ENCODE data around the gene TTBK2. TPM values are rescaled to one million over a fixed set of nuclear protein-coding genes. Genes with fewer than 3 reads are reported as not detected.
"Not testable (repeated sequence)": the region's sequence is repeated elsewhere in the genome, so short reads cannot be mapped to it uniquely, and the experiment has no call there.

TTBK2 gene
- total and polyA plus RNA-seq, 12 donors = 3.8 to 46.6 (median 16.7) TPM

- intact Hi-C loops (cut with DNase I) = no loop called here
- no peak for DNase-seq
- TF ChIP-seq, protein P1, sequence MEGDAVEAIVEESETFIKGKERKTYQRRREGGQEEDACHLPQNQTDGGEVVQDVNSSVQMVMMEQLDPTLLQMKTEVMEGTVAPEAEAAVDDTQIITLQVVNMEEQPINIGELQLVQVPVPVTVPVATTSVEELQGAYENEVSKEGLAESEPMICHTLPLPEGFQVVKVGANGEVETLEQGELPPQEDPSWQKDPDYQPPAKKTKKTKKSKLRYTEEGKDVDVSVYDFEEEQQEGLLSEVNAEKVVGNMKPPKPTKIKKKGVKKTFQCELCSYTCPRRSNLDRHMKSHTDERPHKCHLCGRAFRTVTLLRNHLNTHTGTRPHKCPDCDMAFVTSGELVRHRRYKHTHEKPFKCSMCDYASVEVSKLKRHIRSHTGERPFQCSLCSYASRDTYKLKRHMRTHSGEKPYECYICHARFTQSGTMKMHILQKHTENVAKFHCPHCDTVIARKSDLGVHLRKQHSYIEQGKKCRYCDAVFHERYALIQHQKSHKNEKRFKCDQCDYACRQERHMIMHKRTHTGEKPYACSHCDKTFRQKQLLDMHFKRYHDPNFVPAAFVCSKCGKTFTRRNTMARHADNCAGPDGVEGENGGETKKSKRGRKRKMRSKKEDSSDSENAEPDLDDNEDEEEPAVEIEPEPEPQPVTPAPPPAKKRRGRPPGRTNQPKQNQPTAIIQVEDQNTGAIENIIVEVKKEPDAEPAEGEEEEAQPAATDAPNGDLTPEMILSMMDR (IDR thresholded peaks at IDR 0.05) = no peak
- no peak for TF ChIP-seq POLR2A (IDR thresholded peaks at IDR 0.05)
- H3K27ac ChIP-seq = no peak overlapping the region
- no peak overlapping the region for H3K4me3 ChIP-seq
- peaks cover 0 to 6% of the 10 kb centered on the region in 2 donors for H3K36me3 ChIP-seq (replicated peaks in 1 of 2)
- WGBS, 4 donors = 75 to 91% (median 87%) methylated on average over 2 of the region's 2 CpGs
- peaks cover 9 to 14% of the 10 kb centered on the region in 2 donors for H3K4me1 ChIP-seq (replicated peaks in 1 of 2)
- H3K9me3 ChIP-seq (replicated peaks in 1 of 3) = no peaks in the 10 kb centered on the region
- no peaks in the 10 kb centered on the region for H3K27me3 ChIP-seq
Observed at GRCh38 chr15:42775416-42775815, 145.2 kb downstream of the TTBK2 start.

GRCh38 chr15:42772901-42773300, 147.7 kb downstream of the TTBK2 start:
- WGBS, 4 donors = 69 to 72% (median 71%) methylated on average over 2 of the region's 2 CpGs
- Histone ChIP-seq H3K4me1 (replicated peaks in 1 of 2) (peaks cover 9 to 14% of the 10 kb centered on the region in 2 donors), H3K27ac (no peak overlapping the region), H3K36me3 (replicated peaks in 1 of 2) (peaks cover 0 to 6% of the 10 kb centered on the region in 2 donors), H3K9me3 (replicated peaks in 1 of 3) (no peaks in the 10 kb centered on the region), H3K27me3 (no peaks in the 10 kb centered on the region), H3K4me3 (no peak overlapping the region)
- intact Hi-C loops (cut with DNase I) = no loop called here
- DNase-seq = peak; percentile 35 to 80 (median 75)
- TF ChIP-seq POLR2A (IDR thresholded peaks at IDR 0.05) = no peak
- TF ChIP-seq, protein P1 (IDR thresholded peaks at IDR 0.05) = no peak

DNA sequence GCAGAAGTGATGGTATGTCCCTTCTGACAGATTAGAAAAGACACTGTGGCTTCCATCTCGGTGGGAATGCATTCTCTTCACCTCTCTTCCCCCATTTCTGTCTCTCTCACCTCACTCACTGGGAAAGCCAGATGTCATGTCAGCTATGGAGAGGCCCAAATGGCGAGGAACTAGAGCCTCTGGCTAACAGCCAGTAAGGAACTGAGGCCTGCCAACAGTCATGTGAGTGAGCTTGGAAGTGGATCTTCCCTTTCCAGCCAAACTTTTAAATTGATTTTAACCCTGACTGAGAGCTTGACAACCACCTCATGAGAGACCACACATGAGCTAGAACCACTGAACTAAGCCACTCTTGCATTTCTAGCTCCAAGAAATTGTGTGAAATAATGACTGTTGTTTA, 148.4 kb downstream of the TTBK2 start:
- Histone ChIP-seq H3K9me3 (replicated peaks in 1 of 3) (no peaks in the 10 kb centered on the region), H3K27me3 (no peaks in the 10 kb centered on the region), H3K27ac (no peak overlapping the region), H3K36me3 (replicated peaks in 1 of 2) (peaks cover 0 to 6% of the 10 kb centered on the region in 2 donors), H3K4me3 (no peak overlapping the region), H3K4me1 (replicated peaks in 1 of 2) (peaks cover 9 to 14% of the 10 kb centered on the region in 2 donors)
- DNase-seq = peak; percentile 19 to 76 (median 36)
- TF ChIP-seq, protein P1 (IDR thresholded peaks at IDR 0.05) = no peak
- intact Hi-C loops (cut with DNase I) = no loop called here
- WGBS, 4 donors = 36 to 61% (median 50%) methylated on average over 2 of the region's 2 CpGs

- H3K27ac ChIP-seq; DNase-seq; H3K9me3 ChIP-seq (replicated peaks in 1 of 3); H3K36me3 ChIP-seq (replicated peaks in 1 of 2); intact Hi-C loops (cut with DNase I); H3K27me3 ChIP-seq; H3K4me1 ChIP-seq (replicated peaks in 1 of 2); H3K4me3 ChIP-seq: not testable (repeated sequence)
- WGBS, 4 donors = 73 to 100% (median 97%) methylated on average over 4 of the region's 4 CpGs
Observed at GRCh38 chr15:42766109-42766508, 154.5 kb downstream of the TTBK2 start.

DNA sequence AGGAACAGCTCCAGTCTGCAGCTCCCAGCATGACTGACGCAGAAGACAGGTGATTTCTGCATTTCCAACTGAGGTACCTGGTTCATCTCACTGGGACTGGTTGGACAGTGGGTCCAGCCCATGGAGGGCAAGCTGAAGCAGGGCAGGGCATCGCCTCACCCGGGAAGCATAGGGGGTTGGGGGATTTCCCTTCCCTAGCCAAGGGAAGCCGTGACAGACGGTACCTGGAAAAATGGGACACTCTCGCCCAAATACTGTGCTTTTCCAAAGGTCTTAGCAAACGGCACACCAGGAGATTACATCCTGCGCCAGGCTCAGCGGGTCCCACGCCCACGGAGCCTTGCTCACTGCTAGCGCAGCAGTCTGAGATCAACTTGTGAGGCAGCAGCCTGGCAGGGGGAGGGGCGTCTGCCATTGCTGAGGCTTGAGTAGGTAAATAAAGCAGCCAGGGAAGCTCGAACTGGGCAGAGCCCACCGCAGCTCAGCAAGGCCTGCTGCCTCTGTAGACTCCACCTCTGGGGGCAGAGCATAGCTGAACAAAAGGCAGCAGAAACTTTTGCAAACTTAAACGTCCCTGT, 156.3 kb downstream of the TTBK2 start:
- H3K27me3 ChIP-seq; DNase-seq; H3K4me3 ChIP-seq; H3K4me1 ChIP-seq (replicated peaks in 1 of 2); H3K27ac ChIP-seq; H3K36me3 ChIP-seq (replicated peaks in 1 of 2); intact Hi-C loops (cut with DNase I): not testable (repeated sequence)
- 91 to 94% (median 93%) methylated on average over 6 to 16 of the region's 16 CpGs for WGBS, 4 donors
- H3K9me3 ChIP-seq (replicated peaks in 1 of 3) = peaks cover 0 to 11% (median 8%) of the 10 kb centered on the region in 3 donors

- H3K4me3 ChIP-seq; H3K27ac ChIP-seq; H3K27me3 ChIP-seq; intact Hi-C loops (cut with DNase I); H3K4me1 ChIP-seq (replicated peaks in 1 of 2); H3K36me3 ChIP-seq (replicated peaks in 1 of 2); DNase-seq: not testable (repeated sequence)
- H3K9me3 ChIP-seq (replicated peaks in 1 of 3) = peaks cover 0 to 11% (median 8%) of the 10 kb centered on the region in 3 donors
- WGBS, 4 donors = 82 to 100% (median 95%) methylated on average over 2 of the region's 2 CpGs
Observed at GRCh38 chr15:42761813-42762212, 158.8 kb downstream of the TTBK2 start.

Data from adrenal gland (tissue), 12 donors.